Activated CD4-positive, alpha-beta T cell treated with anti-CD3 and anti-CD28 coated beads for 48 hours (primary cell): ENCODE results near the gene MTA2.
A peak's percentile ranks its signal among the peaks of the same experiment; 100 is the strongest.
"Not testable (repeated sequence)": the region's sequence is repeated elsewhere in the genome, so short reads cannot be mapped to it uniquely, and the experiment has no call there.

ENCODE experiments used
- DNase-seq: peaks from one replicate; pipeline ENCODE4 v3.0.0-alpha.2; 2020

The MTA2 gene

GRCh38 chr11:62601372-62602140, at the start of gene MTA2:
MTA2 (minus strand) TSS chr11:62601865; CDS start chr11:62601450, 415 bp downstream.
- DNase-seq = peak; percentile 100

GRCh38 chr11:62650283-62650682, 48.6 kb upstream of the MTA2 start:
- DNase-seq = not testable (repeated sequence)

DNA sequence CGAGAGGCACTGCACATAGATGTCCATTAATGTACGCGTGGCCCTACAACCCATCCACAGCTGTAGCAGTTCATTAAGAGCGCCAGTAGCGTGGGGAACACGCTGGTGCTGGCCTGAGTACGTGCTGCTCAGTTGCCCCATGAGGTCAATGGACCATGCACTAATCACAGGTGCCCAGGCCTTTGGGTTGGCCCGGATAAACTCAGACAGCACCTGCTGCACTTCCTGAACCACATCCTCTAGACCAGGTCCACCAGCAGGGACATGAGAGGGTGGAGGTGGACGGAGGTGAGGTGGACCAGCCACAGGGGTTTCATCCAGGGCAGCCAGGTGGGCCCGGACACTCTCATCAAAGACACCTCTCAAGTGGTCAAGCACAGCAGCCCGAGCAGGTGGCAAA, 47.8 kb upstream of the MTA2 start:
- DNase-seq = no peak

- DNase-seq = no peak
Measured at GRCh38 chr11:62648967-62649364, 47.3 kb upstream of the MTA2 start.

DNA sequence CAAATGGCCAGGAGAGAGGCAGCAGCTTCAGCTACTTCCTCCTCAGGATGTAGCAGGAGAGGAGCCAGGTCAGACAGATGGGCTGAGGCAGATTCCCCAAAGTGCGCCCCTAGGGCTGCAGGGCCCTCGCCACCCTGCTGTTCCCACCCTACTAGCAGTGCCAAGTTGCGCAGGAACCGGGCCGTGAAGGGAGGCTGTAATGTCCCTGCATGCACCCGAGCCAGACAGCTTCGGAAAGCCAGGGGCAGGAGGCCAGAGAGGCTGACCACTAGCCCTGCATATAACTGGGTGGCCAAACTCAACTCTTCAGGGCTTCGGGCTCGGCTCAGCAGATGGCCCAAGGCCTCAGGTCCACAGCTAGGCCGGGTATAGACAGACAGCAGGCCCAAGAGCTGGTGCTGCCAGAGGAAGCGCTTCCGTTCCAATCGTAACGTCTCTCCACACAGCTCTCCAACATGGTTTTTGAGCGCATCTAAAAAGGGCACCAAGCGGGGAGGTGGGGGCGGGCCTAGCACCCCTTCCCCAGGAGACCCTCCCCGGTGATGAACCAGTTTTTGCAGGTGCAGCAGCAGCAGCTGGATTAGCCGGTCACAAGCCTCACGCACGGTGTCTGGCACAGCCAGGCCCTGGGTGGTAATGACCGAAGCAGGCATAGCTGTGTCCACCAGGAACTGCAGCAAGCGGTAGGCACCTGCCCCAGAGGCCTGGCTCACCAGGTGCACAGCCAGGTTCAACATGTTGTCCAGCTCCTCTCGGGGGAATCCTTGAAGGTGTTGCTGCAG, 46.7 kb upstream of the MTA2 start:
- DNase-seq = no peak

DNA sequence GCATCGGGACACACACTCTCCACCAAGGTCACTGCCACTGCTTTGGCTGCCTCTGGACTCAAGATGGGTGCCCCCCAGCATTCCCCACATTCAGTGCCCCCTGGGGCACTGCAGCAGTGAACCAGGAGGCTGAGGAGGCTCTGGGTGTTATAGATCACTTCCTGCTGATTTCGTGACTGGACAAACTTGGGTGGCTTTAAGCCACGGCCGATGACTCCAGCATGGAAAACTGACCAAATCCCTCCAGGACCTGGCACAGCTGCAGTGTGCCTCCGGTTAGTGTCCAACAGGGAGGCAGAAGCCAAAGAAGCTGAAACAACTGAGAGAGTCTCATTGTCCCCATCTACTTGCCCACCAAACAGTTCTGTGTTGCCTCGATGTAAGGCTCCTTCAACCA, 45.9 kb upstream of the MTA2 start:
- DNase-seq = no peak

DNA sequence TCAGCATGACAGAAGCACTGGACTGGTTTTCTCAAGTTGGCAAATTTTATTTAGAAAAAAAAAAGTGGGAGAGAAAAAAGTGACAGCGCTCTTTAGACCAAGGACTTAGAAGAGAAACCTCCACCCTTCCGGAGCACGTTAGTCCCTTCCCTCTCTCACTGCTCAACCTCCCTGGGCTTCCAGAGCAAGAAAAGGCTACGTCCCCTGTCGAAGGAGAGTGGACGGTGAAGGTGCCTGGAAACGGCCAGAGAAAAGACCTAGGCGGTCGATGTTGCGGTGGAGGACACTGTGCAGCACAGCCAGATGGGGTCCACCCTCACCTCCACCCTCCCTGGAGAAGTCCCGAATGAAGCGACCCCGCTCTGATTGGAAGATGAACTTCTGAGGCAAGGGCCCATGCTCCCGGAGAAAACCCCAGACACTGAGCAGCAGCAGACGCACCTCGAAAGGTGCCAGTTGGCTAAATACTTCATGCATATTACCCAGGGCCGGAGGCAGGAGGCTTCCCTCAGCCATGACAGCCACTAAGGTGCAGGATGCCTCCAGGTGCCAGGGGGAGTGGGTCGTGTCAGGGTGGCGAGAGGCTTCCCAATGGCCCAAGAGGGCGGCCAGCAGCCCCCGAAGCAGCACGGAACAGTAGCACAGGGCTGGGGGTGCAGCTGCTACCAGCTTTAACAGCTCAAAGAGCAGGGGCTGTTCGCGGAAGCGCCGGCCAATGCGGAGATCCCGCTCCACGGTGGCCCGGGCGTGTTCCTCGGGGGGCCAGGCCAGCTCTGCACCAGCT, 45.4 kb upstream of the MTA2 start:
- DNase-seq = no peak

DNA sequence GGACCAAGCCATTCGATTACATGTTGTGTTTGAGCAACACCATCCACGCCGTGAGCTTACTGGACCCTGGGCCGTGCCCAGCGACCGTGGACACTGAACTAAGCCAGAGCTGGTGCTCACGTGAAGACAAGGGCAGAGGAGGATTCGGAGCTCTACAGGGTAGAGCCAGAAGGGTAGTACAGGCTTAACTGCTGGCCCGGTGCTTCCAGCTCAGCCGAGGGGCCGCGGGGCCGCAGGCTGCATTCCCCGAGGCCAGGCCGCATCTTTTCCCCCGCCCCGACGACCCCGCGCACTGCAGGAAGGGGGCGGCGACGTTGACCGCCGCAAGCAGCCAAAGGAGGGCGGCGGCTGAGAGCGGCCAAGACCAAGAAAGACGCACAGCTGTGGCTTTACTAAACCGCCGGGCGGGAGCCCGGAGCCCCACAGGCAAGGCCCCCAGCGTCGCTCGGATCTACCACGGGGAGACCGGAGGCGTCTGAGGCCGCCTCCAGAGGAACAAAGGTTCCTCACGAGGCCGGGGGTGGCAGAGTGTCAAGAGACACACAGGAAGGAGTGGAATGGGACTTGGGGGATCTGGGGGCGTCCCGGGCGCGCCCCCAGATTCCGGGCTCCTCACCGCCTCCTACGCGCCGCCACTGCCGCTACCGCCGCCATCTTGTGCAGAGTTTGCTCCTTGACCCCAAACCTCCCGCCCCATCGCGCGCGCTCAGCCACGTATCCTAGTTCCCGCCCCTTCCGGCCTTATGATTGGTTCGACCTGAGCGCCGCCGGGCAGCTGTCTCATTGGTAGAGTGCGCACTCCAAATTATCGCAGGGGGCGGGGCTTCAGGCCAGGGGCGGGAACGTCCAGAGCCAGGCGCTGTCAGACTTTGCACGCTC, 44.5 kb upstream of the MTA2 start, which contains the start of gene GANAB:
GANAB (minus strand) TSS at position 668 of the 879 bp plus-strand sequence; CDS start at position 654, 14 bp downstream.
- peak; percentile 100 for DNase-seq

DNA sequence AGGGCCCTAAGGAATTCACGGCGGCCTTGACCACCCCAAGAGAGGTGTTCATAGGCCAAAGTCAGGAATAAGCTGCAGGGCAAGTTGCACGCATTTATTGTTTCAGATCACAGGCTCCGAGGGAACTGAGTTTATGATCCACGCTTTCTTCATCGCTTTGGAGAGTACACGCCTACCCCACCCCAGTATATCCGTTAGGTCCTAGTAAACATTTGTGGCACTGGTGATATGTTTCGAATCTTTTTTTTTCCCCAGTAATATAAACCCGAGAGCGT, 43.9 kb upstream of the MTA2 start:
- no peak for DNase-seq

- DNase-seq = no peak
Measured at GRCh38 chr11:62644220-62644619, 42.6 kb upstream of the MTA2 start.

- DNase-seq = no peak
Measured at GRCh38 chr11:62632492-62632891, 30.8 kb upstream of the MTA2 start.

DNA sequence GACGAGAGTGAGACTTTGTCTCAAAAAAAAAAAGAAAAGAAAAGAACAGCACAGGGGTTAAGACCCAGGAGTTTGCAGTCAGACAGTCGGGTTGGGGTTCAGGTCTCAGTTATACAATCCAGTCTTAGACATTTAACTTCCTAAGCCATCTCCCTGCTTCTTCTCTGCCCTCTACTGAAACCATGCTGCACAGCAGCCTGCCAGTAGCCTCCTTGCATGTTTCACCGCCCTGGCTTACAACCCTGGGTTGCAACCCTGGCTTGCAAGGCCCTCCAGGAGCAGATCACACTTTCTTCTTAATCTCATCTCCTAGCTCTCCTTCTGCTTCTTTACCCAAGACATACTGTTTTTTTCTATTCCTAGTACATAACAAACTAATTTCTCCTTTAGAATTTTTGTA, 26.0 kb upstream of the MTA2 start:
- no peak for DNase-seq

GRCh38 chr11:62622476-62623089, 20.9 kb upstream of the MTA2 start:
- DNase-seq = no peak

GRCh38 chr11:62621567-62622470, 20.2 kb upstream of the MTA2 start, which contains the start of gene B3GAT3:
B3GAT3 (minus strand) TSS chr11:62621986; CDS start chr11:62621947, 39 bp downstream.
- DNase-seq = peak; percentile 98

- no peak for DNase-seq
Measured at GRCh38 chr11:62621027-62621566, 19.4 kb upstream of the MTA2 start.

DNA sequence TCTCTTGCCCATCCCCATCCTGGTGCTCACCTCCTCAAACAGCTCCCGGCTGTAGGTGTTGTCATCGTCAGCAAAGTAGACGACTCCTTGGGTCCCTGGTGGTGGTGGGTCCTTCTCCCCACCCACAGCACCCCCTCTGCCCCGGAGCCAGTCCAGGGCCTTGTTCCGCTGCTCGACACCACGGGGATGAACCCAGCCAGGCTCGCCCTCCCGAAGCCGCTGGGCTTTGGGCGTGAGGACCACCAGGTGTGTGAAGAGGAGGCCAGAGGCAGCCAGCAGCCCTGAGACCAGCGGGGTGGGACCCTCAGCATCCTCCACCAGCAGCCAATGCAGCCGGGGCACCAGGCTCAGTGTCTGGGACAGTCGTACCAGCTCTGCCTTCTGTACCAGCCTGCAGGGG, 15.3 kb upstream of the MTA2 start:
- DNase-seq = not testable (repeated sequence)

GRCh38 chr11:62615521-62615920, 13.9 kb upstream of the MTA2 start:
- no peak for DNase-seq

DNA sequence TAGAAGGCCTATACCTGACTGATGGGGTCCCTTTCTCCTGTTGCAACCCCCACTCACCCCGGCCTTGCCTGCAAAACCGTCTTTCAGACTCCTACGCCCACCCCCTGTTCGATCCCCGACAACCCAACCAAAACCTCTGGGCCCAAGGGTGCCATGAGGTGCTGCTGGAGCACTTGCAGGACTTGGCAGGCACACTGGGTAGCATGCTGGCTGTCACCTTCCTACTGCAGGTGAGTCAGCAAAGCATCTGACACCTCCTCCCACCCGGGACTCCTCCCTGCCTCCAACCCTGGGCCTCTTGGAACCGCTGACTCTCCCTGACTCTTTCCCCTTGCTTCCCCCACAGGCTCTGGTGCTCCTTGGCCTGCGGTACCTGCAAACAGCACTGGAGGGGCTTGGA, 12.6 kb upstream of the MTA2 start:
- DNase-seq = peak; percentile 75

- DNase-seq = no peak
Measured at GRCh38 chr11:62613291-62613778, 11.7 kb upstream of the MTA2 start.
